PC-3 (cell line): ENCODE results near the gene PLA2G2F. TPM values are rescaled to one million over a fixed set of nuclear protein-coding genes. Genes with fewer than 3 reads are reported as not detected.

Experiments
- ATAC-seq: fragments of 200-7000 bp; cut with Tn5 transposase; 2 replicates; pipeline ENCODE4 v1.9.1; 2020; ENCODE audit warnings: mild to moderate bottlenecking, moderate library complexity
- Bru-seq: library from RNA; stranded (reverse); fragments of 400-500 nt; gene quantifications from one replicate; lab custom pipeline; 2021; lab: Mats Ljungman, UMichigan
- BruChase-seq, 2 experiments: library from RNA; stranded (reverse); fragments of 400-500 nt; gene quantifications; one replicate each; lab custom pipeline; 2021; lab: Mats Ljungman, UMichigan
- BruUV-seq: library from RNA; stranded (reverse); fragments of 400-500 nt; replicated peaks from 2 replicates; lab custom pipeline; 2021; lab: Mats Ljungman, UMichigan
- CTCF ChIA-PET: fragments of 300-600 bp; sonication (Branson Sonifier 250); formaldehyde crosslinking; loops from one replicate; lab custom pipeline; 2022; ENCODE audit warnings: antibody characterized with exemption; lab: Charles Lee
- POLR2A ChIA-PET: fragments of 300-600 bp; sonication (Branson Sonifier 250); formaldehyde crosslinking; loops from one replicate; lab custom pipeline; 2022; ENCODE audit warnings: antibody characterized with exemption; ENCODE audit not compliant: unreplicated experiment; lab: Charles Lee
- DNase-seq: peaks from one replicate; pipeline ENCODE4 v3.0.0-alpha.2; 2015
- H2AFZ ChIP-seq: fragments of 300-600 bp; sonication (generic); 2 replicates; pipeline ENCODE4 v1.6.0; 2016; ENCODE audit warnings: antibody characterized with exemption, low read length
- H3F3A ChIP-seq: fragments of 300-600 bp; sonication (generic); one replicate; pipeline ENCODE4 v1.6.0; 2017; ENCODE audit warnings: antibody characterized with exemption, low read length, control low read depth, mild to moderate bottlenecking; ENCODE audit not compliant: unreplicated experiment
- H3K27ac ChIP-seq: fragments of 300-600 bp; sonication (generic); 2 replicates; pipeline ENCODE4 v1.5.1; 2016; ENCODE audit warnings: mild to moderate bottlenecking, low read length
- H3K27me3 ChIP-seq: fragments of 300-600 bp; sonication (generic); 2 replicates; pipeline ENCODE4 v1.6.1; 2016; ENCODE audit warnings: low read length, mixed read lengths
- H3K36me3 ChIP-seq: fragments of 300-600 bp; sonication (generic); 2 replicates; pipeline ENCODE4 v1.6.1; 2016; ENCODE audit warnings: low read depth, mixed run types, low read length, mixed read lengths
- H3K4me1 ChIP-seq: fragments of 300-600 bp; sonication (generic); 2 replicates; pipeline ENCODE4 v1.5.1; 2016; ENCODE audit warnings: low read length; ENCODE audit not compliant: insufficient read depth
- H3K4me2 ChIP-seq: fragments of 300-600 bp; sonication (generic); 2 replicates; pipeline ENCODE4 v1.6.0; 2016; ENCODE audit warnings: low read length
- H3K4me3 ChIP-seq: fragments of 300-600 bp; sonication (generic); 2 replicates; pipeline ENCODE4 v1.5.1; 2016; ENCODE audit warnings: mild to moderate bottlenecking, low read length, mixed read lengths
- H3K79me2 ChIP-seq: fragments of 300-600 bp; sonication (generic); 2 replicates; pipeline ENCODE4 v1.6.1; 2017; ENCODE audit warnings: low read length, mixed read lengths
- H3K9ac ChIP-seq: fragments of 300-600 bp; sonication (generic); 2 replicates; pipeline ENCODE4 v1.6.0; 2016; ENCODE audit warnings: mild to moderate bottlenecking, low read length
- H3K9me2 ChIP-seq: fragments of 300-600 bp; sonication (generic); replicated peaks from 2 replicates; pipeline ENCODE4 v1.6.1; 2016; ENCODE audit warnings: mixed run types, low read length, mixed read lengths
- H3K9me3 ChIP-seq: fragments of 300-600 bp; sonication (generic); 2 replicates; pipeline ENCODE4 v1.6.1; 2016; ENCODE audit warnings: low read length, mixed read lengths
- H4K20me1 ChIP-seq: fragments of 300-600 bp; sonication (generic); 2 replicates; pipeline ENCODE4 v1.6.1; 2016; ENCODE audit warnings: low read length, mixed read lengths
- CTCF ChIP-seq: fragments of 300-600 bp; sonication (generic); conservative IDR thresholded peaks from 2 replicates; pipeline ENCODE4 v1.5.1; 2017; ENCODE audit warnings: antibody characterized with exemption, low read depth, mild to moderate bottlenecking, low read length
- EZH2 ChIP-seq: fragments of 300-600 bp; sonication (generic); IDR thresholded peaks from one replicate; pipeline ENCODE4 v1.6.1; 2017; ENCODE audit warnings: antibody characterized with exemption, mild to moderate bottlenecking, low read length; ENCODE audit not compliant: unreplicated experiment
- EZH2phosphoT487 ChIP-seq: fragments of 300-600 bp; sonication (generic); IDR thresholded peaks from 2 replicates; pipeline ENCODE4 v1.6.1; 2018; ENCODE audit warnings: mild to moderate bottlenecking, antibody characterized with exemption, low read length, borderline replicate concordance
- intact Hi-C: fragments of 100-400 bp; cut with micrococcal nuclease; formaldehyde crosslinking; loops from 2 replicates; pipeline ENCODE4 v1.9.0; 2023
- long read RNA-seq: library from polyadenylated mRNA; unstranded; transcript quantifications from one replicate; pipeline ENCODE4 v2.0.0, GENCODE V29; 2021; ENCODE audit not compliant: unreplicated experiment
- total RNA-seq: library from RNA; depleted of rRNA; stranded (reverse); fragments of >200 nt; gene quantifications from 2 replicates; pipeline ENCODE4 v1.2.3, GENCODE V29; 2014; rRNA removed

The PLA2G2F gene
- total RNA-seq = 0.18 TPM in 1 of 2 replicates, not detected in the other
- Bru-seq, nascent RNA = percentile 15 among the genes with signal in this experiment
- percentile 10 among the genes with signal in this experiment for BruChase-seq, experiment 1, labeled RNA remaining after a 6-hour chase
- BruChase-seq, experiment 2, labeled RNA remaining after a 2-hour chase = percentile 9 among the genes with signal in this experiment
- long read RNA-seq = 0 reads

GRCh38 chr1:20138961-20139550 is at the start of gene PLA2G2F:
Gene PLA2G2F (plus strand): TSS chr1:20139323. CDS start chr1:20139428, 105 bp downstream.
- H3K27ac ChIP-seq = no peak within 1 kb of the TSS
- H3K4me1 ChIP-seq = peaks cover 41% of the 10 kb centered on the region
- no peak within 1 kb of the TSS for H3K4me3 ChIP-seq
- no TSS peak for BruUV-seq
- H2AFZ ChIP-seq = no peak within 1 kb of the TSS
- no peak for TF ChIP-seq CTCF
- TF ChIP-seq EZH2 = no peak
- no peak for TF ChIP-seq EZH2phosphoT487
- ChIA-PET CTCF (no interaction called here), POLR2A (no interaction called here)
- H3K9ac ChIP-seq = no peak within 1 kb of the TSS
- peak within 1 kb of the TSS; percentile 22; the same call in 1 of the 2 replicates for H3K4me2 ChIP-seq
- H3K27me3 ChIP-seq = no peaks in the 10 kb centered on the region
- no peaks in the 10 kb centered on the region for H3F3A ChIP-seq
- H3K9me3 ChIP-seq = no peaks in the 10 kb centered on the region
- ATAC-seq = no peak
- no peaks in the 10 kb centered on the region for H3K36me3 ChIP-seq
- no peaks in the 10 kb centered on the region for H4K20me1 ChIP-seq
- H3K79me2 ChIP-seq = no peaks in the 10 kb centered on the region
- no peaks in the 10 kb centered on the region for H3K9me2 ChIP-seq
- DNase-seq = no peak
- intact Hi-C loops = no loop called here

GRCh38 chr1:20089328-20090077 is 49.6 kb upstream of the PLA2G2F start:
- no peaks in the 10 kb centered on the region for H4K20me1 ChIP-seq
- intact Hi-C loops = no loop called here
- H3K4me1 ChIP-seq = no peaks in the 10 kb centered on the region
- CTCF ChIA-PET = no interaction called here
- peaks cover 15% of the 10 kb centered on the region; the same call in 1 of the 2 replicates for H3K27me3 ChIP-seq
- no peak overlapping the region for H3K4me3 ChIP-seq
- ATAC-seq = no peak
- no peak overlapping the region for H3K4me2 ChIP-seq
- H3K27ac ChIP-seq = no peak overlapping the region
- H3K79me2 ChIP-seq = no peaks in the 10 kb centered on the region
- DNase-seq = no peak
- H3K36me3 ChIP-seq = no peaks in the 10 kb centered on the region
- no peaks in the 10 kb centered on the region for H3F3A ChIP-seq
- TF ChIP-seq EZH2 (no peak), CTCF (no peak), EZH2phosphoT487 (no peak)
- H3K9ac ChIP-seq = no peak overlapping the region
- POLR2A ChIA-PET = no interaction called here
- H3K9me3 ChIP-seq = no peaks in the 10 kb centered on the region
- H3K9me2 ChIP-seq = no peaks in the 10 kb centered on the region
- no TSS peak for BruUV-seq
- no peak overlapping the region for H2AFZ ChIP-seq
